OCI-LY1 (cell line): Measurements from ENCODE around the gene YBX3.

Source experiments
- H2AFZ ChIP-seq: fragments of 200-600 bp; sonication (generic), shearing (Covaris generic); 2 replicates; pipeline ENCODE4 v1.6.0; 2014; ENCODE audit warnings: antibody characterized with exemption, mild to moderate bottlenecking, low read length
- H3F3A ChIP-seq: fragments of 200-600 bp; sonication (generic), shearing (Covaris generic); 2 replicates; pipeline ENCODE4 v1.6.0; 2014; ENCODE audit warnings: mild to moderate bottlenecking, antibody characterized with exemption, low read length, moderate library complexity; ENCODE audit not compliant: insufficient read depth
- H3K27ac ChIP-seq: fragments of 200-600 bp; sonication (generic); 2 replicates; pipeline ENCODE4 v1.5.1; 2014; ENCODE audit warnings: low read length, mixed run types, mild to moderate bottlenecking, low read depth; ENCODE audit not compliant: poor library complexity, severe bottlenecking
- H3K27me3 ChIP-seq: fragments of 200-600 bp; sonication (generic); 2 replicates; pipeline ENCODE4 v1.6.0; 2014; ENCODE audit warnings: antibody characterized with exemption, mild to moderate bottlenecking, low read length, moderate library complexity; ENCODE audit not compliant: insufficient read depth
- H3K36me3 ChIP-seq: fragments of 200-600 bp; sonication (generic); 2 replicates; pipeline ENCODE4 v1.6.1; 2014; ENCODE audit warnings: mild to moderate bottlenecking, antibody characterized with exemption, low read length, moderate library complexity, mixed read lengths; ENCODE audit not compliant: insufficient read depth
- H3K4me1 ChIP-seq: fragments of 200-600 bp; sonication (generic); 2 replicates; pipeline ENCODE4 v1.5.1; 2014; ENCODE audit warnings: mild to moderate bottlenecking, low read length, moderate library complexity; ENCODE audit not compliant: insufficient read depth, severe bottlenecking
- H3K4me2 ChIP-seq: fragments of 200-600 bp; sonication (generic), shearing (Covaris generic); 2 replicates; pipeline ENCODE4 v1.6.1; 2014; ENCODE audit warnings: low read length
- H3K4me3 ChIP-seq: fragments of 200-600 bp; sonication (generic); 2 replicates; pipeline ENCODE4 v1.5.1; 2014; ENCODE audit warnings: low read length, low read depth, mild to moderate bottlenecking, mixed read lengths; ENCODE audit not compliant: poor library complexity, severe bottlenecking
- H3K79me2 ChIP-seq: fragments of 200-600 bp; shearing (Covaris generic); 2 replicates; pipeline ENCODE4 v1.6.1; 2016; ENCODE audit warnings: mixed run types, low read length, mixed read lengths; ENCODE audit not compliant: insufficient read depth
- H3K9ac ChIP-seq: fragments of 200-600 bp; sonication (generic), shearing (Covaris generic); 2 replicates; pipeline ENCODE4 v1.6.1; 2014; ENCODE audit warnings: mild to moderate bottlenecking, low read length, mixed read lengths
- H3K9me2 ChIP-seq: fragments of 200-600 bp; sonication (generic), shearing (Covaris generic); 2 replicates; pipeline ENCODE4 v1.6.1; 2014; ENCODE audit warnings: low read depth, mild to moderate bottlenecking, low read length, mixed read lengths
- H3K9me3 ChIP-seq: fragments of 200-600 bp; shearing (Covaris generic); 2 replicates; pipeline ENCODE4 v1.6.1; 2014; ENCODE audit warnings: low read length, mixed read lengths
- H4K20me1 ChIP-seq: fragments of 200-600 bp; sonication (generic), shearing (Covaris generic); 2 replicates; pipeline ENCODE4 v1.6.0; 2016; ENCODE audit warnings: mild to moderate bottlenecking, low read length; ENCODE audit not compliant: insufficient read depth
- EZH2 ChIP-seq: fragments of 200-600 bp; sonication (generic), shearing (Covaris generic); IDR thresholded peaks from 2 replicates; pipeline ENCODE4 v1.8.0; 2017; ENCODE audit warnings: borderline replicate concordance, mixed run types, mild to moderate bottlenecking, antibody characterized with exemption, low read length, moderate library complexity, mixed read lengths
- TF ChIP-seq, protein P1 (sequence below): fragments of 200-600 bp; sonication (generic), shearing (Covaris generic); IDR thresholded peaks from 2 replicates; pipeline ENCODE4 v1.5.1; 2017; ENCODE audit warnings: mild to moderate bottlenecking, antibody characterized with exemption, low read length, moderate library complexity, mixed read lengths

Gene YBX3

DNA sequence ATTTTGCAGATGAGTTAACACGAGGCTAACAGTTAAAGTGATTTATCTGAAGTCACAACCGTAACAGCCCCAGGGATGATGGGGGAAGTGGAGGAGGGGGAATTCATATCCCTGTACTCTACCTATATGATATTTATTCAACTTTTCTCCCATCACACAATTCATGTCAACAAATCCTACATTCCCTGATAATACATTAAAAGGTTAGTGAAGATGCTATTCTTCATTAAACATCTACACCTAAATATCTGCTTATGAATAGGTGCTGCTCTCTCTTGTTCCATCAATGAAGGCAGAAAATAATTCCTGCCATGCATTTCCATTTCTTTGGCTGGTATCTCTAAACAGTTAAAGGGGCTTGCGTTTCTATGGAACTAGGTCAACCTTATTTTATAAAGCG lies 6.8 kb downstream of the YBX3 start:
- Histone ChIP-seq H3F3A (no peaks in the 10 kb centered on the region), H3K27ac (no peak overlapping the region), H3K27me3 (no peaks in the 10 kb centered on the region), H2AFZ (no peak overlapping the region), H3K4me3 (no peak overlapping the region), H3K9me2 (no peaks in the 10 kb centered on the region), H3K36me3 (peaks cover 29% of the 10 kb centered on the region; the same call in 1 of the 2 replicates), H4K20me1 (no peaks in the 10 kb centered on the region), H3K4me2 (no peak overlapping the region), H3K9me3 (no peaks in the 10 kb centered on the region), H3K79me2 (0 out of 2 replicates have a peak, but pooled peaks cover 2% of the 10 kb centered on the region), H3K9ac (no peak overlapping the region), H3K4me1 (peaks cover 12% of the 10 kb centered on the region)
- TF ChIP-seq, protein P1, sequence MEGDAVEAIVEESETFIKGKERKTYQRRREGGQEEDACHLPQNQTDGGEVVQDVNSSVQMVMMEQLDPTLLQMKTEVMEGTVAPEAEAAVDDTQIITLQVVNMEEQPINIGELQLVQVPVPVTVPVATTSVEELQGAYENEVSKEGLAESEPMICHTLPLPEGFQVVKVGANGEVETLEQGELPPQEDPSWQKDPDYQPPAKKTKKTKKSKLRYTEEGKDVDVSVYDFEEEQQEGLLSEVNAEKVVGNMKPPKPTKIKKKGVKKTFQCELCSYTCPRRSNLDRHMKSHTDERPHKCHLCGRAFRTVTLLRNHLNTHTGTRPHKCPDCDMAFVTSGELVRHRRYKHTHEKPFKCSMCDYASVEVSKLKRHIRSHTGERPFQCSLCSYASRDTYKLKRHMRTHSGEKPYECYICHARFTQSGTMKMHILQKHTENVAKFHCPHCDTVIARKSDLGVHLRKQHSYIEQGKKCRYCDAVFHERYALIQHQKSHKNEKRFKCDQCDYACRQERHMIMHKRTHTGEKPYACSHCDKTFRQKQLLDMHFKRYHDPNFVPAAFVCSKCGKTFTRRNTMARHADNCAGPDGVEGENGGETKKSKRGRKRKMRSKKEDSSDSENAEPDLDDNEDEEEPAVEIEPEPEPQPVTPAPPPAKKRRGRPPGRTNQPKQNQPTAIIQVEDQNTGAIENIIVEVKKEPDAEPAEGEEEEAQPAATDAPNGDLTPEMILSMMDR: no peak
- TF ChIP-seq EZH2: no peak

DNA sequence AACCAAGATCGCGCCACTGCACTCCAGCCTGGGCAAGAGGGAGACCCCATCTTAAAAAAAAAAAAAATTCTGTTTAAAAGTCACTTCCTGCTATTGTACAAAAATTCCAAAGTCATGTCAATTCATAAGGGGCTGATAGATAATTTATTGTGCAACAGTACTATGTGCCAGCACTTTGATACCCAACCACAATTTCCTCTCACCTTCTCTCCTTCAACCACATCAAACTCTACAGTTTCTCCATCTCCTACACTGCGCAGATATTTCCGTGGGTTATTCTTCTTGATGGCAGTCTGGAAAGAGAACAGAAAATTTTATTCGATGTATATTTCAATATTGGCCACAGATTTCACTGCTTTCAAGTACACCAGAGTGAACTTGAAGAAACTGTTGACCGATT lies 7.6 kb downstream of the YBX3 start:
- no peak overlapping the region for H2AFZ ChIP-seq
- H4K20me1 ChIP-seq: no peaks in the 10 kb centered on the region
- no peak overlapping the region for H3K4me2 ChIP-seq
- H3K9ac ChIP-seq: no peak overlapping the region
- no peaks in the 10 kb centered on the region for H3K79me2 ChIP-seq
- H3K9me3 ChIP-seq: no peaks in the 10 kb centered on the region
- no peaks in the 10 kb centered on the region for H3K9me2 ChIP-seq
- H3K27ac ChIP-seq: no peak overlapping the region
- TF ChIP-seq EZH2: no peak
- TF ChIP-seq, protein P1: no peak
- H3K27me3 ChIP-seq: no peaks in the 10 kb centered on the region
- H3K4me3 ChIP-seq: no peak overlapping the region
- no peaks in the 10 kb centered on the region for H3F3A ChIP-seq
- peaks cover 30% of the 10 kb centered on the region for H3K36me3 ChIP-seq
- peaks cover 4% of the 10 kb centered on the region for H3K4me1 ChIP-seq

DNA sequence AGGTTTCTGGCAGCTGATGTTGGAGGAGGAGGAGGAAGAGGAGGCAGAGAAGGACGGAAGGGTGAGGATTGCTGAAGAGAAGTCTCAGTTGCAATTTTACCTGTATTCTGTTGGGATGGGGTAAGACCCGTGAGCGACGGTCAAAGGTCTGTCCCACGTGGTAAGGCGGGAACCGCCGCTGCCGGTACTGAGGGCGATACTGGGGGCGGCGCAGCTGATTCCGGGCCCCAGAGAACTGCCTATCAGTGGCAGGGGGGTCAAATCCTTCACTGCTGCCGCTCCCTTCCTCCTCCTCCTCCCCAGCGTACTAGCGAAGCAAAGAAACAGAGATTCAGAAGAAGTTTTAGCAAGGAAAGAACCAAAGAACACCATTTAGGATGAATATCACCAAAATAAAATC lies 13.3 kb downstream of the YBX3 start:
- Histone ChIP-seq H3K4me2 (no peak overlapping the region), H3K4me1 (peaks cover 14% of the 10 kb centered on the region), H3K27ac (no peak overlapping the region), H3K9me3 (no peaks in the 10 kb centered on the region), H2AFZ (no peak overlapping the region), H3K79me2 (no peaks in the 10 kb centered on the region), H3K27me3 (no peaks in the 10 kb centered on the region), H3F3A (no peaks in the 10 kb centered on the region), H3K9me2 (no peaks in the 10 kb centered on the region), H3K4me3 (no peak overlapping the region), H3K9ac (no peak overlapping the region), H4K20me1 (no peaks in the 10 kb centered on the region), H3K36me3 (peaks cover 52% of the 10 kb centered on the region)
- TF ChIP-seq EZH2: no peak
- TF ChIP-seq, protein P1: no peak
